Upper lobe of right lung (tissue), 1 donor: ENCODE data around the gene HOXD10. TPM values are rescaled to one million over a fixed set of nuclear protein-coding genes. Genes with fewer than 3 reads are reported as not detected.
A peak's percentile ranks its signal among the peaks of the same experiment; 100 is the strongest.

Experiments used
- ATAC-seq: fragments of 200-7000 bp; cut with Tn5 transposase; one replicate; pipeline ENCODE4 v1.9.1; 2020; ENCODE audit warnings: mild to moderate bottlenecking, moderate library complexity
- DNase-seq: peaks from one replicate; pipeline ENCODE4 v3.0.0-alpha.2; 2020
- H3K27ac ChIP-seq: fragments of 200-600 bp; one replicate; pipeline ENCODE4 v1.8.0; 2022
- H3K27me3 ChIP-seq: fragments of 200-600 bp; one replicate; pipeline ENCODE4 v1.8.0; 2022; ENCODE audit warnings: mild to moderate bottlenecking
- H3K36me3 ChIP-seq: fragments of 200-600 bp; one replicate; pipeline ENCODE4 v1.8.0; 2022
- H3K4me1 ChIP-seq: fragments of 200-600 bp; one replicate; pipeline ENCODE4 v1.8.0; 2022
- H3K4me3 ChIP-seq: fragments of 200-600 bp; one replicate; pipeline ENCODE4 v1.8.0; 2022; ENCODE audit warnings: mild to moderate bottlenecking
- H3K9me3 ChIP-seq: fragments of 200-600 bp; one replicate; pipeline ENCODE4 v1.8.0; 2022
- CTCF ChIP-seq: fragments of 200-600 bp; IDR thresholded peaks from one replicate; pipeline ENCODE4 v1.8.0; 2022; ENCODE audit warnings: antibody characterized with exemption
- intact Hi-C: fragments of 100-400 bp; cut with DNase I; formaldehyde crosslinking; loops from one replicate; pipeline ENCODE4 v1.11.0; 2022
- total RNA-seq: library from RNA; stranded (reverse); fragmentation: NEBNext Ultra II Directional; extraction: Animal tissue kit (Norgen Biotek cat#: 25700); gene quantifications from one replicate; pipeline ENCODE4 v1.2.1, GENCODE V29; 2021
- donor health status: DM: no; HTN: yes; CAD: no; lungs with severe emphysema.

The HOXD10 gene
- total RNA-seq, 1 donor from 2014 or later = 0.55 TPM

- no peak for ATAC-seq
- DNase-seq = no peak
Observed at GRCh38 chr2:176093145-176093897, 23.3 kb upstream of the HOXD10 start.

DNA sequence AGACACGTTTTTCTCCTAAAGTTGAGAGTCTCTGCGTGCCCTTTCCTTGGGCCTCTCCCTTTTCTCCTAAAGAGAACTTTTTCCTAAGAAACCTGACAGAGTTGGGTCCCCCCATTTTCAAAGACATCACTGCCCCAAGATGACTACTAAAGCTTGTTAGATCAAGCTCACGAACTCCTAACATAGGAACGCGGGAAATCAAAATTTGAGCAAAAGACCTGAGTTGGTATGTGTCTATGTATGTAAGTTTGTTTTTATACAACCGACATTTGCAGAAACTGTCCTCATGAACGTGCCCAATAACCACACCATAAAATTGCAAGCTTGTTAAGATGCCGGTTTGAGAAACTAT lies 22.7 kb upstream of the HOXD10 start:
- no peak for TF ChIP-seq CTCF
- ATAC-seq = no peak
- Histone ChIP-seq H3K27ac (no peak overlapping the region), H3K4me3 (no peak overlapping the region), H3K36me3 (no peaks in the 10 kb centered on the region), H3K4me1 (peaks cover 25% of the 10 kb centered on the region), H3K27me3 (peaks cover 99% of the 10 kb centered on the region), H3K9me3 (no peaks in the 10 kb centered on the region)
- intact Hi-C loops = no loop called here
- no peak for DNase-seq

More at GRCh38 chr2:176093145-176093897, 23.3 kb upstream of the HOXD10 start:
- Histone ChIP-seq H3K9me3 (no peaks in the 10 kb centered on the region), H3K4me1 (peaks cover 28% of the 10 kb centered on the region), H3K27ac (no peak overlapping the region), H3K36me3 (no peaks in the 10 kb centered on the region), H3K27me3 (peaks cover 99% of the 10 kb centered on the region), H3K4me3 (no peak overlapping the region)
- intact Hi-C loops = no loop called here
- TF ChIP-seq CTCF = no peak

DNA sequence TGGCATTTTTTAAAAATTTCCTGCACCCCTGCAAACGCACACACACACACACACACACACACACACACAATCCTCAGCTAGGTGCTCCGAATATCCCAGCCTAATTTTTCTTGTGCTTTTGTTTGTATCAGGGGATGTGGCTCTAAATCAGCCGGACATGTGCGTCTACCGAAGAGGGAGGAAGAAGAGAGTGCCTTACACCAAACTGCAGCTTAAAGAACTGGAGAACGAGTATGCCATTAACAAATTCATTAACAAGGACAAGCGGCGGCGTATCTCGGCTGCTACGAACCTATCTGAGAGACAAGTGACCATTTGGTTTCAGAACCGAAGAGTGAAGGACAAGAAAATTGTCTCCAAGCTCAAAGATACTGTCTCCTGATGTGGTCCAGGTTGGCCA lies 22.2 kb upstream of the HOXD10 start:
- ATAC-seq = no peak
- Histone ChIP-seq H3K4me3 (no peak overlapping the region), H3K27me3 (peaks cover 99% of the 10 kb centered on the region), H3K9me3 (no peaks in the 10 kb centered on the region), H3K36me3 (no peaks in the 10 kb centered on the region), H3K27ac (no peak overlapping the region), H3K4me1 (peaks cover 25% of the 10 kb centered on the region)
- intact Hi-C loops = no loop called here
- no peak for DNase-seq
- no peak for TF ChIP-seq CTCF

GRCh38 chr2:176095421-176095820 lies 21.2 kb upstream of the HOXD10 start:
- Histone ChIP-seq H3K36me3 (no peaks in the 10 kb centered on the region), H3K27ac (no peak overlapping the region), H3K4me1 (peaks cover 25% of the 10 kb centered on the region), H3K27me3 (peaks cover 99% of the 10 kb centered on the region), H3K9me3 (no peaks in the 10 kb centered on the region), H3K4me3 (no peak overlapping the region)
- intact Hi-C loops = no loop called here
- DNase-seq (no peak), ATAC-seq (no peak)
- TF ChIP-seq CTCF = no peak

DNA sequence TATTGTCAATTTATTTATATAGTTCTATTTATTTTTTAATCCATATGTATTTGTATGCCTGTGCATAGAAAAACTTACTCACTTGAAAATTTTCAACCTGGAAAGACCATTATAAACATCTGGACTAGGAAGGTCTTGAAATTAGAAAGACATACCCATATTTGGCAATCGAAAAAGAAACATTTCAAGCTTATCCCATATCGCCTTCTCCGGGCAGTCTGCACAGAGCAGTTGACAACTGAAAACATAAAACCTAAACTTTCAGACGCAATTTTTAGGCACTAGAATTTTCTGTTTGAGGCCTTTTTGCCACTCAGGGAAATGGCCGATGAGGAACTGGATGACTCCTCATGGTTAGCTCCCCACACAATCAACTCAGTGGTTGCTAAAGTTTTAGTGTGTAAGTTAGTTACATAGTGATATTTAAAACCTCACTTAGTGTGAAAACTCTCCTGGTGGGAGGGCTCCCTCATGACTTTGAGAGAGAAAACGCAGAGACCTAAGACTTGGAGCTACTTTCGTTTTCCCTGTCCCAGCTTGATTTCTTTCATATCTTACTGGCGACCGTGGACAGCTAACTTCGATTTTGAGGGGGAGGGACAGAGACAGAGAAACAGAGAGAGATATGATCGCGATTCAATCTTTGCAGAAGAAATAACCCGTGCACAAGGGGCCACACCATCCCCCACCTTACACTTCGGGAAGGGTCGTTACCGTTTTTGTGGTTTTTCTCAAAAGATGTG lies 20.2 kb upstream of the HOXD10 start:
- peak overlapping the region; percentile 45 for H3K4me3 ChIP-seq
- TF ChIP-seq CTCF = no peak

More for the DNA sequence above, 20.2 kb upstream of the HOXD10 start:
- no peaks in the 10 kb centered on the region for H3K9me3 ChIP-seq
- no peaks in the 10 kb centered on the region for H3K36me3 ChIP-seq
- ATAC-seq = no peak
- no peak for DNase-seq
- H3K4me1 ChIP-seq = peaks cover 25% of the 10 kb centered on the region
- peaks cover 99% of the 10 kb centered on the region for H3K27me3 ChIP-seq
- no peak overlapping the region for H3K27ac ChIP-seq
- intact Hi-C loops = no loop called here
